DMS114 treated with DMSO at 0.1 percent for 48 hours (cell line): ENCODE results near the gene PCGF3.
"Not testable (repeated sequence)": the region's sequence is repeated elsewhere in the genome, so short reads cannot be mapped to it uniquely, and the experiment has no call there.

Source experiments
- DNase-seq: peaks from one replicate; lab custom pipeline; 2025; ENCODE audit not compliant: unreplicated experiment; lab: John Stamatoyannopoulos, UW

PCGF3 gene

DNA sequence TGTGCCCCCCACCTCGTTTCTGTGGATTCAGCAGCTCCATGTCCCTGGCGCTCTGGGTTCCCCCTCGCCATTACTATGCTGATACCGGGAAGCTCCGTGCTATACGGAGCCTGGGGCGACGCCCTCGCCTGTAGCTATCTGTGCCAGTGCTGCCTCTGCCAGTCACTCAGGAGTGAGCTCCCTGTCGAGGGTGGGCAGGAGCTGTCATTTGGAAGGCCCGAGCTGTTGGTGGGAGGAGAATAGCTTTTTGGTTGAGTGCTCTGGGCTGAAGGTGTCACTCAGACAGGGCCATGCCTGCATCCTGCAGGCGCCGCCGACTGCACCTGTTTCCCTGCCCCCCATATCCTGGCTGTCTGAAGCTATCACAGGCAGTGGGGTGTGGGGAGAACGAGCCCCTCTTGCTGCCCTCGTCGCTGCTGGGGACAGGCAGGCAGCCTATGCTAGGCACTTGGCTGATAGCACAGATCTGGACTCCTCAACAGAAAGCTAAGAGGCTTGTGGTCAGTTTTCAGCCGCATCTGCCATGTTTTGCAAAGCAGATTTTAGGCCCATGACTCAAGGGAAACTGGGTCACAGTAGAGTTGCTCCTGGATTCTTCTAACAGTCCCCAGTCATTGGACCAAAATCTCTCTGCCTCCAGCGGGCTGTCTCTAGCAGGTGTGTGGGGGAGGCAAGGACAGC is 88.4 kb downstream of the PCGF3 start:
- no peak for DNase-seq

DNA sequence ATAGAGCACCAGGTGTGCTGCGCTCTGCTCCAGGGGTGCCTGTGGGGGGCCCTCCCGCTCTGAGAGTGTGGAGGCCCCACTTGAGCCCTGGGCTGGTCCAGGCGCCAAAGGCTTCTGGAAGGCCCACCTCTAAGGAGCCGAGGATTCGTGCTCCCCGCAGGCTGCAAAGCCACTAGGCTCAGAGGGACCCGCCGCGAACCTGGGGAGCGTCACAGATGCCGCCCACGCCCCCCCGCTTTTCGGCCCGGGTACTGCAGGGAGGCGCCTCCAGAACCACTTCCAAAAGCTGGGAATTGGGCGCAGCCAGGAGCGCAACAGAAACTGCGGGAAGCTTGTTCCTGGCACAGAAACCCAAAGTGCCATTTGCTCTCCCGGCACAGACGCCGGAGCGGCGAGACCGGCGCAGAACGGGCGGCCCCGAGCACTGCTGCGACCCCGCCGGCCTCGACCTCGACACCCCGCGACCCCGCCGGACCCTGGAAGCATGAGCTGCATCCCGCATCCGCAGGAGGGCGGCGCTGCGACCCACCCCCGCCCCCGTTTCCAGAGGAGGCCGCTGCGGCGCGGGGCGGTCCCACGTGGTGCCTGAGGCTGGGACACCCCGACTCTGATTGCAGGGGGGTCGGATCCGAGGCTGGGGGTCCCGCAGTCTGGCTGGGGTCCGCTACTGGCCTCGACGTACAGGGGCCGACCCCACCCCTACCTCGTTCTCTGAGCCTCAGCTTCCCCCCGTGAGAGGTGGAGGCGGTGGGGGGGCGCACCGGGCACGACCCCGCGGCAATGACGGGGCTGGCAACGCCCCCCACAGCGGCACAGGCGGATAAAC is 89.5 kb downstream of the PCGF3 start:
- no peak for DNase-seq

DNA sequence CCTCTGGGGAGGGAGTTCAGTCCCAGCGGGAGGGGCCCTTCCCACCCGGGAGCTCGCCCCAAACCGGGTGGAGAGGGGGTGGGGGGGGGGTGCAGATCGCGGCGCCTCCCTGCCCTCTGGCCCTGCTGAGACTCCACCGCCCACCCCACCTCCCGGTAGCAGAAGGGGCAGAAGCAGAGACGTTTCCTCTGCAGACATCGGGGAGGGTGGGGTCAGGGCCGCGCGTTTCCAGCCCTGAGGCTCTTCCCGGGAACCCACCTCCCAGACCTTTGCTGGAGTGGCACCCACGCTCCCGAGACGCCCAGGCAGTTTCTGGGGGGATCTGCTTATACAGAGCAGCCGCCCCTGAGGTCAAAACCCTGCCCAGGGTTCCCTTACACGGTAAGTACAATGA is 90.1 kb downstream of the PCGF3 start:
- no peak for DNase-seq

DNA sequence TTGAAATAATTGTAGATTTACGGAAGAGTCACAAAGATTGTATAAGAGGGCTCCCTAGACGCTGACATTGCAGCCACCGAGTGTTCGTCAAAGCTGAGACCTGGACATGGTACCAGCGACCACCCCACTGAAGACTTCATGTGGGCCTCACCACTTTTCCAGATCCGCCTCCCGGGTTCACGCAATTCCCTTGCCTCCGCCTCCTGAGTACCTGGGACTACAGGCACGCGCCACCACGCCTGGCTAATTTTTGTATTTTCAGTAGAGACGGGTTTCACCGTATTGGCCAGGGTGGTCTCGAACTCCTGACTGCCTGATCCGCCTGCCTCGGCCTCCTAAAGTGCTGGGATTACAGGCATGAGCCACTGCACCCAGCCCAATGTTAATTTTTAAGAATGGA is 90.6 kb downstream of the PCGF3 start:
- no peak for DNase-seq

DNA sequence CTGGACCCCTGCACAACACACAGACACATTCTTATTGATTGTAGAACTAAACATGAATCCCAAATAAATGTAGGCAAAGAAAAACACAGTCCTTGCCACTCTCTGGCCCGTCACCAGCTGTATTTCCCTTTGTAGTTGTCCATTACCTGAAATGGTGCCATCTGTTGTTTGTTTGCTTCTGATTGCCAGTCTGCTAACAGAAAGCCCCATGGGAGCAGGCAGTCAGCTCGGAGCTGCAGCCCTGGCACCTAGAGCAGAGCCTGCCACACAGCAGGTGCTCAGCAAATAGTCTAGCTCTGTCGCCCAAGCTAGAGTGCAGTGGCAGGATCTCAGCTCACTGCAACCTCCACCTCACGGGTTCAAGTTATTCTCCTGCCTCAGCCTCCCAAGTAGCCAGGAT is 91.4 kb downstream of the PCGF3 start:
- no peak for DNase-seq

DNA sequence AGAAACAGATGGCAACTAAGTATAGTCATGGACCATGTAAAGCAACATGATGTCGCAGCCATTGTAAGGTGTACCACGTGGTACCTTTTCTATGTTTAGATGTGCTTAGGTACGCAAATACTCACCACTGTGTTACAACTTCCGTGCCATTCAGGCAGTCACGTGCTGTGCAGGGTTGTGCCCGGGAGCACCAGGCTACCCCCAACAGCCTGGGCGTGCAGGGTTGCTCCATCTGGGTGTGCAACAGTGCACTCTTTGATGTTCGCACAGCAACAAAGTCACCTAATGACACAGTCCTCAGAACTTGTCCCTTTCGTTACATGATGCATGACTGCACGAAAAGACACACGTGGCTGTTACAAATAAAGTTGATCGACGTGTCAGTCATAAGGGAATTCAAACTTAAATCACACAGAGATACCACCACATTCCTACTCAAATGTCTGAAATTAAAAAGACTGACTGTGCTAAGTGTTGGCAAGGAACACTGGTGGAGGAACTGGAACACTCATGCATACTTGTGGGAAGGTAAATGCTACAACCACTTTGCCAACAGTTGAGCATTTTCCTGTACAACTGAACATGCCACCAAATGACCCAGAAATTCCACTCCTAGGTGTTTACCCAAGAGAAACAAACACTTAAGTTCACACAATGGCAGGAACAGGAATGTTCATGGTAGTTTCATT is 95.9 kb downstream of the PCGF3 start:
- DNase-seq = no peak

DNA sequence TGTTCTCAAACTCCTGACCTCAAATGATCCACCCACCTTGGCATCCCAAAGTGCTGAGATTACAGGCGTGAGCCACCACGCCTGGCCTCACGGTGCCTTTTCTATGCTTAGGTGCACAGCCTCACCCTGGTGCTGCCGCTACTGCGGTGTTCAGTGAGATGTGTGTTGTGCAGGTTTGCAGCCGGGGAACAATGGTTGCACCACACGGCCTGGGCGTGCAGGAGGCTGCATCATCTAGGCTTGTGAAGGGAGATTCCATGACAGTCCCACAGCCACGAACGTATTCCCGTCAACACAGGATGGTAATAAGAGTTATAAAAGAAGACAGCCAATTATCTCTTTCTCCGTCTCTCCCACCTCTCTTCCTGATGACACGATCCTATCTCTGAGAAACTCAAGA is 98.3 kb downstream of the PCGF3 start:
- DNase-seq = no peak

DNA sequence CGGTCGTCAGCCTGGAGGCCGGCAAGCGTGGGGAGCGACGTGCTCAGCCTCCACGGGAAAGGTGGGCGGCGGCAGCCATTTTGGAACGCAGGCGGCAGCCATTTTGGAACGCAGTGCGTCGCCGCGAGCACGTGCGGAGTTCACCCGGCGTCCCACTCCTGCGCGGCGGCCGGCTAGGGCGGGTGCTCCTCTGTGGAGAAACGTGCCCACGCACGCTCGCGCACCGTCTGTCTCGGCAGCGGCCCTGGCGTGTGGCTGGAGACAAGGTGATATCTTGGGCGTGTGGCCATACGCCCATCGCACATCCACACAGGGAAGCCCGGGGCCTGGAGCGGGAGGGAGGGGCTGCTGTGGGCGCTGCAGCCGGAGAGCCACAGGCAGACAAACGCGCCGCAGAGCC is 99.2 kb downstream of the PCGF3 start:
- no peak for DNase-seq

DNA sequence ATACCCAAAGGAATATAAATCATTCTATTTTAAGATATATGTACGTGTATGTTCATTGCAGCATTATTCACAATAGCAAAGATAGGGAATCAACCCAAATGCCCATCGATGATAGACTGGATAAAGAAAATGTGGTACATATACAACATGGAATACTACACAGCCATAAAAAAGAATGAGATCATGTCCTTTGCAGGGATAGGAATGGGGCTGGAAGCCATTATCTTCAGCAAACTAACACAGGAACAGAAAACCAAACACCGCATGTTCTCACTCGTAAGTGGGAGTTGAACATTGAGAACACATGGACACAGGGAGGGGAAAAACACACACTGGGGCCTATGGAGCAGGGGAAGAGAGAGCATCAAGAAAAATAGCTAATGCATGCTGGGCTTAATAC is 101.3 kb downstream of the PCGF3 start:
- DNase-seq = not testable (repeated sequence)

DNA sequence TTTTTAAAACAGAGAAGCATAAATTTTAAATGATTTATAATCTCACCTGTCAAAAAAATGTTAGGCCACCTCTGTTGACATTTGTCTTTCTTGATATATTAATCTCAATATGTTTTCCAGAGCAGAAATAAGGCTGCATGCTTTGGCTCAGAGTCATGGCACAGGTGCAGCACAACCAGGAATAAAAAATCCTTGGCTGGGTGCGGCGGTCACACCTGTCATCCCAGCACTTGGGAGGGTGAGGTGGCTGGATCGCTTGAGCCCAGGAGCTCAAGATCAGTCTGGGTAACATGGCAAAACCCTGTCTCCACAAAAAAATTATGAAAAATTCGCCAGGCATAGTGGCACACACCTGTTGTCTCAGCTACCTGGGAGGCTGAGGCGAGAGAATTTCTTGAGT is 102.2 kb downstream of the PCGF3 start:
- no peak for DNase-seq

DNA sequence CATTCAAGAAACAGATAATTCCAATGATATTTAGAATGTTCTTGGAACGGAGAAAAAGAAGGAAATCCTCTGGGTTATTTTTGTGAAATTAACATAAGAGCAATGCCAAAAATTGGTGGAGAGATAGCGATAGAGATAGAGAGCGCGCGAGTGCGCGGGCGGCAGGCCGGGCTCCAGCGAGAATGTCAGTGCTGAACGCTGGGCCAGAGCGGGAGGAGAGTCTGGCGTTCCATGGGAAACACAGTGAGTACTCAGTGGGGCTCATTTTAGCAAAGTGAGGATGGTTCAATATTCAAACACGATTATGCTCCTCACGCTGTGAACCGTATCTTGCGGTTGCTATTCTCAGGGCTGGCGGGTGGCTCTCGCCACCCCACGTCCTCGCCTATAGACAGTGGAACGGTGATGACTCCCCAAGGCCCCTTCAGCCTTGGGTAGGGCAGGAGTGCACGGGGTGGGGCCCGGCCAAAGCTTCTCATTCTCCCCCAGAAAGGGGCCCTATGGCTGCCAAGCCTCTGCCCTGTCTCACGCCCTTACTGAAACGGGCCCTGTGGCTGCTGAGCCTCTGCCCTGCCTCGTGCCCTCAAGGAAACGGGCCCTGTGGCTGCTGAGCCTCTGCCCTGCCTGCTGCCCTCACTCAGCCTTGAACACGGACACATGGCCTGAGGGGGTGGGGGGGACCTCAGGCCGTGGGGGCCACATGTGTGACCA is 103.4 kb downstream of the PCGF3 start:
- DNase-seq = no peak

DNA sequence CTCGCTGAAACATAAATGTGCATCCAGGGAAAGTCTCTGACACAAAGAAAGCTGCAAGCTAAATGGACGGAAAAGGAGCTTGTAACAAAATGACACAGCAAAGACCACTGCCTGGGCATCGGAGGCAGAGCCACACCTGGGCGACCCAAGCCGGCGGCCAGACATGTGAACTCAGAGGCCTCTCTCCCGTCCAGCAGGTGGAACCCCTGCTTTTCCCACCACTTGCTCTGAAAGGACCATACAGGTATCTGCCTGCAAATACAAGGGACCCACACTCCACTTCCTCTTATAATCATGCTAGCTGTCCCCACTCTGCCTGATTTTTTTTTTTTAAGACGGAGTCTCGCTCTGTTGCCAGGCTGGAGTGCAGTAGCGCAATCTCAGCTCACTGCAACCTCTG is 108.3 kb downstream of the PCGF3 start:
- no peak for DNase-seq

DNA sequence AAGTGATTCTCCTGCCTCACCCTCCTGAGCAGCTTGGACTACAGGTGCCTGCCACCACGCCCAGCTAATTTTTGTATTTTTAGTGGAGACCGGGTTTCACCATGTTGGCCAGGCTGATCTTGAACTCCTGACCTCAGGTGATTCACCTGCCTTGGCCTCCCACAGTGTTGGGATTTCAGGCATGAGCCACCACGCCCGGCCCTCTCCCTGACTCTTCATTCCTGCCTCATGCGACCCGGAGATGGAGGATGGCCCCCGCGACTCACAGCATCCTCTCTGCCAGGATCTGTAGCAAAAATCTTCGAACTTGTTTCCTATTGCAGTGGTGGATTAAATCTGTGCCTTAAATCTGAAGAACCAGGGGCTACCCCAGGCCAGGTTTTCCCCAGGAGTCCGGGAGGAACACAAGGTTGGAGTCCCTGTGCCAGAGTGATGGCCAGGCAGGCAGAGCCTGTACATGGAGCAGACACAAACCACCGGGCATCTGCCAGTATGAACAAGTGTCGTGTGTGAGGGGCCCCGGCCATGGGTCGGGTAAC is 108.7 kb downstream of the PCGF3 start:
- no peak for DNase-seq

DNA sequence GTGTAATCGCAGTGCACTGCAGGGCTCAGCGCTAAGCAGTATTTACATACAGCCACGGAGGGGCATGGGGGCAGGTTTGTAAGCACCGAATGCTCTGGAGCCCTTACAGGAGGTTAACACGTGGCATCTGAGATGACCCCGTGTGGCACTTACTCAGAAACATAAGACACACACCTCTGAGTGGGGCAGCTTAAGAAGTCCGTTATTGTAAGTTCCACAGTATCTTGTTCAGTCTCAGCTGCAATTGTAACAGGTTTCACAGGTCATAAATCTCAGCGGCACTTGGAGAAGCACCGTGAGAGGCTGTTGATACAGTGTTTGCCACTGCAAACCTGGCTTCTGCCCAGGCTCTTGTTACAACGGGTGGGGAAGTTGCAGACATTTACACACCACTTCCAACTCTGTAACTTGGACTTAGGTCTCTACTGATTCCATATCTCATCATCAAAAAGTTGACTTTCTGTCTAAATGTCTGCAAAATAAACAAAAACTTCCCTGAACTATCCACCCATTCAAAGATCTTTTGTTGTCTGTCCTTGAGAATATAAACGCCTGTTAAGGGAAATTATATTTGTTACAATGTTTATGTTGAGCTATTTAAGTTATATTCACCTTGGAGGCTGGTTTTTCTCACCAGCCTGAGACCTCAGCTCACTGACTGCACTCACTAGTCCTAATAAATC is 110.0 kb downstream of the PCGF3 start:
- DNase-seq = no peak

DNA sequence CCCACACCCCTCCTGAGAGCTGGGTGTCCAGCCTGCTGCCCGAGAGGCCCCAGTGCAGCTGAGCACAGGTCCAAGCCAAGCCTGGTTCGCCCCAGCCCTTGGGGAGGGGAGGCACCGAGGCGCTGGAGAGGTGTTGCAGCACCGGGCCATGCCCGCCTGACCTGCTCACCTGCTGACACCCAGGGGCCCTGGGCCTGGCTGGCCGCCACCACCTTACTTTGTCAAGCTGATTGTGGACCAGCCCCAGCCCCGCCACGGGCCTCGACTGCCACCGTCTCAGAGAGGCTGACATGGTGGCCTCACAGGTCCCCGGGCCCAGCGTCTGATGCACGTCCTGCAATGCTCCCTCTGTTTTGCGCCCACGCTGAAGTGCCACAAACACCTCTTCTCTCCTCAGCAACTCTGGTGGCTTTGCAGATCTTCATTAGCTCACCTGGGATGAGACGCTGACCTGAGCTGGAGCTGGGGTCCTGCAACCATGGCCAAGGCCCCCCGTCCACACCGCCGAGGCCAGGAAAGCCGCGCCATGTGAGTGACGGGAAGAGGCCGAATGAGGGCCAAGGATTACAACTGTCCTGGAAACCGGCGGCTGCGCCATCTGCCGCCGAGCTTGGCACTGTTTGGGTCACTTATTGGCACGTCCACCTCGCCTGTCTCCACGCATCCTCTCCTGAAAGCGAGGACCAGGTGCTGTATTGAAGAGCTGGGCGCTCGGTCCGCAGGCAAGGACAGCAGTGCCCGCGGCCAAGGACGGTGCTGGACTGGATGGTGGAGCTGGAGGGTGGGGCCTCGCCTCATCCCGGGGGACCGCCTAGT is 112.7 kb downstream of the PCGF3 start:
- no peak for DNase-seq

DNA sequence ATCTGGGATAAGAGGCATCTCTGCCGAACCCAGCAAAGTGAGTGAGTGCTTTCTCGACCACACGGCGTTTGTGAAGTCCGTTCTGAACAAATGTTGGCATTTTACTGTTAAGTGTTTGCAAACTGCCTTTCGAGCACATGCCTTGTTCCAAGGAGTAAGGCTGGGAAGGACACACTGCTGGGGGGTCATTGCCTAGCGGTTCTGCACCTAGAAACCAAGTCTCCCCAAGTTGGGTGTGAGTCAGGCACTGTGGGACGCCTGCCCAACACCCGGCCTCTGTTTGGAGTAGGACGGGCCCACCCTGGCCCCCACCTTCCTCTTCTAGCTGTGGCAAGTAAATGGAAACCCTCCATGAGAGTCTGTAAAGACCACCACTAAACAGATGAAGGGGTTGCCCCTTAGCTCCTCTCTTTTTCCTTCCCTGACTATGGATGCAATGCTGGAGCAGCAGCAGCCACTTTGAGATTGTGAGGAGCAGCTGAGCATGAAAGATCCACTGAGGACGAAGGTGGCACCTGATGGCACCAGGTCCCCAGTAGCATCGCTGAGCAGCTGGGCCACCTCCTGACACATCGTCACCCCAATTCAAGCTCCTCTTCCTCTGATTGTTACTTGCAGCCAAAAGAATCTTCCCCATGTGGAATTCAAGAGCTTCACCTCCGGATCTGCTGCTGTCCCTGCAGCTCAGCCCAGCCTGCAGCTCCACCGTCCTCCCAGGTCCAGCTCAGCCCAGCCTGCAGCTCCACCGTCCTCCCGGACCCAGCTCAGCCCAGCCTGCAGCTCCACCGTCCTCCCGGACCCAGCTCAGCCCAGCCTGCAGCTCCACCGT is 114.0 kb downstream of the PCGF3 start:
- DNase-seq = no peak
